ENCODE data around the gene KIF1B.

GRCh38 chr1:10170239-10170574 is 40.2 kb upstream of the KIF1B start:
- TF ChIP-seq TAF1 (IDR thresholded peaks at IDR 0.05; ENCODE audit: low read depth) = no peak
- TF ChIP-seq TEAD4 (IDR thresholded peaks at IDR 0.05) = no peak
- TF ChIP-seq MAX (IDR thresholded peaks at IDR 0.05) = no peak
- no peak for TF ChIP-seq CEBPB (IDR thresholded peaks at IDR 0.05)
- no peak for TF ChIP-seq FOXM1 (IDR thresholded peaks at IDR 0.05; ENCODE audit: borderline replicate concordance, low read depth)
- no peak for TF ChIP-seq REST (IDR thresholded peaks at IDR 0.05; ENCODE audit: low read depth)
- TF ChIP-seq RAD21 (IDR thresholded peaks at IDR 0.05; ENCODE audit: low read depth) = no peak
- no peak for TF ChIP-seq USF1 (IDR thresholded peaks at IDR 0.05)
- no peak for TF ChIP-seq EP300 (IDR thresholded peaks at IDR 0.05; ENCODE audit: borderline replicate concordance)
- no peak for TF ChIP-seq TCF12 (IDR thresholded peaks at IDR 0.05; ENCODE audit: low read depth)
- TF ChIP-seq CREB1 (IDR thresholded peaks at IDR 0.05; ENCODE audit: low read depth) = no peak
- TF ChIP-seq YY1 (IDR thresholded peaks at IDR 0.05; ENCODE audit: low read depth) = no peak
- TF ChIP-seq EGR1 (IDR thresholded peaks at IDR 0.05) = no peak
- no peak for TF ChIP-seq NFIC (IDR thresholded peaks at IDR 0.05)

Data from Ishikawa (cell line).